CMK (cell line): ENCODE measurements around the gene HPSE.
"Not testable (repeated sequence)": the region's sequence is repeated elsewhere in the genome, so short reads cannot be mapped to it uniquely, and the experiment has no call there.

Source experiments
- DNase-seq: peaks from one replicate; pipeline ENCODE4 v3.0.0-alpha.2; 2010; ENCODE audit warnings: low read depth

Gene HPSE

DNA sequence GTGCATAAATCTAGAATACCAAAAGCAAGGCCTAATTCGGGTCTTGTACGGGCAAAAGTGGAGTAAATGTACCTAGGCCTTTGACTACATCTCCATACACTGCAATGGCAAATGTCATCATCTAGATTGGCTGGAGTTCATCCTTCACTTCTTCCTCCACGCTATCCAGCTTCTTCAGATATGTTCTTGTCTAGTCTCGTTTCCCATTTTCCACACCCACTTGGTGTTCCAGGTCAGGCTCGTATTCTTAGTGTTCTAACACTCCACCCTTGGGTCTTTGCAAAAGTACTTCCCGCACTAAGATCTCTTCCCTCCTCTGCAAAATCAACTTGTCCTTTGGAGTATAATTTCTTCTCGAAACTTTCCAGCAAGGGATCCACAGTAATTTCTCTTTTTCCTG lies 51.5 kb downstream of the HPSE start:
- no peak for DNase-seq

- no peak for DNase-seq
Observed at GRCh38 chr4:83282049-83282535, 52.6 kb downstream of the HPSE start.

DNA sequence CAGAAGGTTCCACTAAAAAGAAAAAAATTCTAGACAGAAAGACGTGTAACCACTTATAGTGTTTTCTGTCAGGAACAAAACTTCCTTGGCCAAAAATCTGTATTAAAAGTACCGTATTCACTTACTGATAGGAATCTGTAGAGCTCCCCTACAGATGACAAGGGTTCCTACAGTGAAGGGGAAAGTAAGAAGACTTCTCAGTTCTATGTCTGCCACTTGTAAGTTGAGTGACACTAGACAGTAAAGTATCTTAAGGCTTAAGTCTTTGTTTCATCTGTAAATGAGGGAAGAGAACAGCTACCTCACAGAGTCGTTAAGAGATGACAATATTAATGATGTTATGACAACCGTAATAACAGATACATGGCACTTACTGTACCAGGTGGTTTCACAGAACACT lies 53.3 kb downstream of the HPSE start:
- no peak for DNase-seq

- no peak for DNase-seq
Observed at GRCh38 chr4:83276299-83277040, 58.2 kb downstream of the HPSE start.

DNA sequence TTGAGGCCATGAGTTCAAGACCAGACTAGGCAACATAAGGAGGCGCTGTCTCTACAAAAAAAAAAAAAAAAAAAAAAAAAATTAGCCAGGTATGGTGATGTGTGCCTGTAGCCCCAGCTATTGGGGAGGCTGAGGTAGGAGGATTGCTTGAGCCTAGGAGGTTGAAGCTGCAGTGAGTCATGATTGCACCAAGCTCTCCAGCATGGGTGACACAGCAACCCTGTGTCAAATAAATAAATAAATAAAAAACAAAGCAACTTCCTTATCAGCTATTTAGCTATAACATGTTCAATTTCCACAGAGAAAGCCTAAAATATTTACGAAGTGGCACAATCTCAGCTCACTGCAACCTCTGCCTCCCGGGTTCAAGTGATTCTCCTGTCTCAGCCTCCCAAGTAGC lies 60.7 kb downstream of the HPSE start:
- not testable (repeated sequence) for DNase-seq

DNA sequence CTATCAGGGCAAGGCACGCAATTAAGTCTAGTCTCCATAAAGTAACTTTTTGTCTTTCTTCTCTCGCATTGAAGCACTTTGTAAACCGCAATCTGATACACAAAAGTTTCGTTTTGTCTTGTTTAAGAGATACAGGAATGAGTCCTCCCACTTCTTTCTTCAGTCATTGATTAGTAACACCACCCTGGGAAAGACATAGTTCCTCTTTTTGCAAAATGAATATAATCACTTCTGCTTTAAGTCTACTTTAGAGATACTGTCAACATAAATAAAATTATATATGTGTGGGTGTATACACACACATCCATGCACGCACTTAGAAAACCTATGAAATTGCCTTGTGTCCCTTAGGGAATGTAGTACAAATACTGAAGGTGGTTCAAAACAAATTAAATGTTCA lies 61.7 kb downstream of the HPSE start:
- DNase-seq = no peak

DNA sequence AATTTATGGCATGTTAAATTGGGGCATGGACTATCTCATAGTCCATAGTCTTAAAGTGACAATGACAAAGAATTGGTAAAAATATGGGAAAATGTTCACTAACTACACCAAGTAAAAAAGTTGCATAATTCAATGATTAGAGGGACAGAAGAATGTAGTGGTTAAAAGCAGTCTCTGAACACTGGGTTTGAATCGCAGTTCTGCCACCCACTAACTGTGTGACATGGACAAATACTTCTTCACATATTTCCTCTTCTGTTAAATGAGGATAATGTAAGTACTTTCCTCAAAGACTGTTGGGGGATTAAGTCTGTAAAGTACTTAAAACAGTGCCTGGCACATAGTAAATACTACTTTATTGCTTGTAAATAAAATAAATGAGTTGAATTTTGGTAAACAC lies 65.4 kb downstream of the HPSE start:
- DNase-seq = no peak

- DNase-seq = no peak
Observed at GRCh38 chr4:83268491-83268890, 66.2 kb downstream of the HPSE start.

- DNase-seq = no peak
Observed at GRCh38 chr4:83267830-83268475, 66.7 kb downstream of the HPSE start.

- DNase-seq = no peak
Observed at GRCh38 chr4:83267121-83267829, 67.4 kb downstream of the HPSE start.

DNA sequence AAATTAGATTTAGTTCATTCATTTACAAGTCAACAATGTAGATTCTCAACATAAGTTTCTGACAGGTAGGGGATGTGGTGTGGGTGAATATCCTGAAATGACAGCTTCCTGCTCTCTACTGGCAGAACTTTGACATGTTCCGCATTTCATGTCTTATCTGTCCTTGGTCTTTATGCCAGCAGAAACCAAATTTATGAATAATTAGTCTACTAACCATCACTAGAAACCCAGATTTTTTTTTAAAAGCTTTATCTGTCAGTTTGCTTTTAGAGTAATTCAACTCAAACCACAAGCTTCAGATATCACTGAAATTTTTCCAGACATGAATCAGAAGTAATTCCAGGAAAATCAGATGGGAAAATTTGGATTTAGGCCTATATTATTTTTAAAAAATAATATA lies 68.0 kb downstream of the HPSE start:
- no peak for DNase-seq

- DNase-seq = no peak
Observed at GRCh38 chr4:83263106-83263505, 71.5 kb downstream of the HPSE start.

DNA sequence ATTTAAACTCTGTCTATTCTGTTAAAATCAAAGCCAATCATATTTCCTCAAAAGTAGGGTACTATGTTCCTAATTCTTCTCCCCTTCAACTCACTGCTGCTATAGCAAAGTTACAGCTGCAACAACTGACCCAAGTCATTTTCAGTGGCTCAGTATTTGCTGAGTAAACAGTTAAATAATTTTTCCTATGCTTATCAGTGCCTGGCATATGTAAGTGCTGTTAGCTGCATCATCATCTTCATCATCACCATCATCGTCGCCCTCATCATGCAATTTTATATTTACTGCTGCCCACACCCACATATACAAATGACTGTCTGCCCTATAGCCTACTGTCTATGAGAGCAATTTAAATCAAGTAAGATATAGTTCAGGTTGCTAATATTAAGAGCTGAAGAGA lies 72.0 kb downstream of the HPSE start:
- no peak for DNase-seq

DNA sequence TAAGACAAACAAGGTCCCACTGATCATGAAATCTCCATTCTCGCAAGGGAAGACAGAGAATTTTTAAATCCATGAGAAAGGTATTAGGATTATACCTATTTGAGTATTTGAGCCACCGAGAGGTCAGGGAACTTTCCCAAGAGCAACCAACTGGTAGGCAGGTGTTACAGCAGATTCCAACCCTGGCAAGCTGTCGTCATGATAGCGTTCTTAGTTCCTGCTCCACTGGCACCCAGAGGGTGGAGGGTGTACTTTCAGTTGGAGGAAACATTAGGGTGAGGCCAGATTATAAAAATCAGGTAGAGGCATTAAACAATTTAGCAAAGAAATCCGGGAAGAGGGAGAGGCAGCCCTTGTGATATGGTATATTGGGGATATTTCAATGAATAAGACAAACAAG lies 73.3 kb downstream of the HPSE start:
- no peak for DNase-seq

DNA sequence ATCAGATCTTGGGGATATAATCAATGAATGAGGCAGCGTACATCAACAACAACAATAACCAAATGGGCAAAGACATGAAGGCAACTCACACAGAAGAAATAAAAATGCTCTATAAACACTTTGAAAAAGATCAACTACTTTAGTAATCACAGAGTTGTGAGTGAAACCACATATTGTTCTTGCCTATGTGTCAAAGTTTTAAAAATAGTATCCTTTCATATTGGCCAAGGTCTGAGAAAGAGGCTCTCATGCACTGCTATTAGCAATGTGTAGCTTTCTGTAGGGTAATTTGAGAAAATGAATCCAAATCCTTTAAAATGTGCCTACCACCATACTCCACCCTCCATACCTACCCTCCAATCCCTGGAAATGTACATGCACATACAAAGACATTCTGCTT lies 75.1 kb downstream of the HPSE start:
- DNase-seq = no peak

DNA sequence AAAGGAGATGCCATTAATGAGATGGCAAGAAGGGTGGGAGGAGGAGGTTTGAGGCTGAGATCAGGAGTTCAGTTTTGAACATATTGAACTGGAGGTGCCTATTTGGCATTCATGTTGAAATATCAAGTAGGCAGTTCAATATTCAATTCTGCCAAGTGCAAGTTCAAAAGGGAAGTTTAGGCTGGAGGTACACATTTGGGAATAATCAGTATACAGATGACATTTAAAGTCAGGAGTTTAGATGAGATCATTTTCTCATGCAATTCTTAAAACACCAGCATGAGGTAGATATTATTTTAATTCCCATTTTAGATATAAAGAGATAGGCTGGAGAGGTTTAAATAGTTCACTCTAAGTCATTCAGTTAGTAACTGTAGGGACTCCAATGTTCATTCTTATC lies 76.2 kb downstream of the HPSE start:
- no peak for DNase-seq

- no peak for DNase-seq
Observed at GRCh38 chr4:83257811-83258210, 76.8 kb downstream of the HPSE start.

GRCh38 chr4:83255584-83255983 lies 79.1 kb downstream of the HPSE start:
- DNase-seq = no peak

DNA sequence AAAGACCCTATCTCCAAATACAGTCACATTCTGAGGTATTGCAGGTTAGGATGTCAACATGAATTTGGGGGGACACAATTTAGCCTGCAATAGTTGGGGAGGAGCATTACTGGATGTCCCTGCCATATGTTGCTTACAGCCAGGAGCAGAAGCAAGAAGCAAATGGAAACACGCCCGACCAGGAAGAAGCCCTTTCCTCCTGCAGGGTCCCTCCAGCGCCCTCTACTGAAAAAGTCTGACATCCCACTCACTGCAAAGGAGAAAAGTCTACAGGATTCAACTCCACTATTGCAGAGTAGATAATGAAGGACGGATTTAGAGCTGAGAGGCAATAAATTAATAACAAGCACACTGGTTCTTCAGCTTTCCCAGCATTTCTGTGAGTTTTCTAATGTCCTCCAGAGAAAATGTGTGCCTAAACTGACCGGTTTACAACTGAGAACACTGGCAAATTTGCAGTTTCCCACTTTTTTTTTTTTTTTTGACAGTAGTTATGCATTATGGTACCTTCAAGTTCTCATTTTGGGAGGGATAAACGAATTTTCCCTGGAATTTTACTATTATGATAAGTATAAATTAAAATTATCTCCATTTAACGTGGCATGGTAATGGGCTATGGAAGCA lies 81.8 kb downstream of the HPSE start:
- peak; percentile 65 for DNase-seq

DNA sequence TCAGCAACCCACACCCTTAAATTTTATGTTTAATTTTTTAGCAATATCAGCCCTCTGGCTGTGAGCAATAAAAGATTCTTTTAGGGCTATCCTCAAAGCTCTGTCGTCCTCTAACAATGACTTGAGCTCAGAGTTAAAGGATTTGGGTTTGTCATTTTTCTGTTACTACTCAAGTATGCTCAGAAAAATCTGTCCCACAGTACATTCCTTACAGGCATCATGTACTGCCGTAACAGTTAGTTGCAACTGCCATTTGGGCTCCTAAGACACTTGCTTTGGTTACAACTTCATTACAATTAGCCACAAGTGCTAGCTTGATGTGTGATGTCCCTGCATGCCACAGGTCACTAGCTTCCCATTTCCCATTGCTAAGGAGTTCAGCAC lies 83.2 kb downstream of the HPSE start:
- DNase-seq = no peak

DNA sequence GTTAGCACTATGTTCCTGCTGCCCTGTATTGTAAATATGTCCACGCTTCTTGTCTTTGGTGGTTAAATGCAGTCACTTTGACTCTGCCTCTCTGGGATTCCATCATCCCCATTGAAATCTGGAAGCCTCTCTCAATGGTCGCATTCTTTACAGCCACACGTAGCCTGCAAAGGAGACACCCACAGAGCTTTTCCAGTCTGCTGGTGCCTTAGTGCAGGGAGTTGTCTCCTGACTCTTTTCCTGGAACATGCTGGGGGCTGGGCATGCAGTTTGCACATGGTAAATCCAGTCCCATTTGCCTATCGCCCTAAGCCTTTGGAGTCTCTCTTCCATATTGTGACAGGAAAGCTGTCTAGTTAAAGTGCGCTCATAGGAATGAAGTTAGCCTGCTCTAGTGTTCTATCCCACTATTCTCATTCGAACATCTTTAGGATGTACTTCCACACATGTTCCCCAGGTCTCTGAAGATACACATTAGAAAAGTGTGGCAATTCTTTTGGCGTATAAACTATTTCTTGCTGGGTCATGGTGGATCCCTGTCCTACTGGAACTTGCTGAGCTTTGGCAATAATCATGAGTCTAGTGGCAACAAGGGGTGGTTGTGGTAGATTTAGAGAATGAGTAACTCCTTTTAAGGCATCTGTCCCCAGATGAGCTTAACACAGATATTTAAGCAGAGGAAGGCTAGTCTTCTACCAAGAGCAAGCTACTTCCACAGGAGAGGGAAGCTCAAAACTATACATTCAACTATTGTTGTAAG lies 83.8 kb downstream of the HPSE start:
- no peak for DNase-seq

DNA sequence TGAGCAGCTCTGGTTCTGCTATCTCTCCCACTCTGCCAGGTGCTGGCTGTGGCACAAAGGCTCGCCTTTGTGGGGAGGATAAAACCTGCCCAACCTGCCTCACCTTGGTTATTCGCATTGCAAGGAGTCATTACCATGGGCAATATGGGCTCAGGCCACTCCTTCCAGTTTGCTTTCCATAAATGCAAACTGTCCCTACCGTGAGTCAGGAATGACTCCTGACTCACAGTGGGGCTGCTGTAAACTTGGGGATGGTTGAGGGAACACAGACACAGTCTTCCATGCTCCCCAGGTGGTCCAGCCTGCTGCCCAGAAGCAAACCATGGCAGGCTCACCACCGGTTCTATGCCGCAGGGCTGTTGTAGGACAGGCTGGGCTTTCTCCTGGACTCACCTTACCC lies 86.2 kb downstream of the HPSE start:
- DNase-seq = no peak
